HG03060 (cell line): ENCODE results near the gene TECTA.
"Not testable (repeated sequence)": the region's sequence is repeated elsewhere in the genome, so short reads cannot be mapped to it uniquely, and the experiment has no call there.

Source experiments
- ATAC-seq: cut with Tn5 transposase; IDR thresholded peaks from one replicate; pipeline ENCODE4 v1.9.1; 2021; ENCODE audit warnings: low read depth, moderate number of reproducible peaks; ENCODE audit not compliant: unreplicated experiment

The TECTA gene

DNA sequence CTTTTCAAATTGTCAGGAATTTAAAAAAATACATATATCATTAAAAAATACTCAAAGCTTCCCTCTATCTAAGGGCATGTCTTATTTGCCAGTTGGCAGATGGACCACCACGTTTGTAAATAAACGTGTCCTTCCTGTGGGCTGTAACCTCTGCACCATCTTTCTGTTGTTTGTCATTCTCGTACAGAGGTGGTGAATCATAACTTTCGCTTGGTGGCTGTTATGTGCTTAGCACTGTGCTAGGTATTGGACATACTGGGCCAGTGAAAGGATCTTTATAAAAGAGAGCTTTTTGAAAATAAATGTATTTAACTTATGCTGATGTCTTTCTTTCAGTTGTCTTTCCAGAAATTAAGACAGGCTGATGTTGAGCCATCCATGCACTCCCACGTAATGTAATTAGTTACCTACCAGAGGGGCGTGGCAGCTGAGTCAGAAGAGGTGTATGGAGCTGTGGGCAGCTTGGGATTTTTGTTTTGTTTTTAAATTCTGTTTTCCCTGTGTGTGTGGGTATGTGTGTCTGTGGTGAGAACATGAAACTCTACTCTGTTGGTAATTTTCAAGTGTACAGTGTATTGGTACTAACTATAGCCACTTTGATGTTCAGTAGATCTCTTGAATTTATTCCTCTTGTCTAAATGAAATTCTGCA, 62.7 kb downstream of the TECTA start:
- no peak for ATAC-seq

DNA sequence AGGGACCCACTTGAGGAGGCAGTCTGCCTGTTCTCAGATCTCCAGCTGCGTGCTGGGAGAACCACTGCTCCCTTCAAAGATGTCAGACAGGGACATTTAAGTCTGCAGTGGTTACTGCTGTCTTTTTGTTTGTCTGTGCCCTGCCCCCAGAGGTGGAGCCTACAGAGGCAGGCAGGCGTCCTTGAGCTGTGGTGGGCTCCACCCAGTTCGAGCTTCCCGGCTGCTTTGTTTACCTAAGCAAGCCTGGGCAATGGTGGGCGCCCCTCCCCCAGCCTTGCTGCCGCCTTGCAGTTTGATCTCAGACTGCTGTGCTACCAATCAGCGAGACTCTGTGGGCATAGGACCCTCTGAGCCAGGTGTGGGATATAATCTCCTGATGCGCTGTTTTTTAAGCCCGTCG, 76.6 kb downstream of the TECTA start:
- not testable (repeated sequence) for ATAC-seq

- ATAC-seq = no peak
Measured at GRCh38 chr11:121179306-121179705, 78.3 kb downstream of the TECTA start.

DNA sequence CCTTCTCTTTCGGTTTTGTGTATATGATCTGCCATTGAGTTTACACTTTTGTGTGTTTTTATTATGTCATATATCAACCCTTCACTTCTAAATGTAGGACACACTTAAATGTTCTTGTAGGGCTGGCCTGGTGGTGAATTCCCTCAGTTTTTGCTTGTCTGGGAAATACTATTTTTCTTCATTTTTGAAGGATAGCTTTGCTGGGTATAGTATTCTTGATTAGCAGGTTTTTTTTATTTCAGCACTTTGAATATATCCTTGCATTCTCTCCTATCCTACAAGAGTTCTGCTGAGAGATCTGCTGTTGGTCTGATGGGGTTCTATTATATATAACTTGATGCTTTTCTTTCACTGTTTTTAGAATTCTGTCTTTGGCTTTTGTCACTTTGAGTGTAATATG, 79.1 kb downstream of the TECTA start:
- ATAC-seq = no peak

DNA sequence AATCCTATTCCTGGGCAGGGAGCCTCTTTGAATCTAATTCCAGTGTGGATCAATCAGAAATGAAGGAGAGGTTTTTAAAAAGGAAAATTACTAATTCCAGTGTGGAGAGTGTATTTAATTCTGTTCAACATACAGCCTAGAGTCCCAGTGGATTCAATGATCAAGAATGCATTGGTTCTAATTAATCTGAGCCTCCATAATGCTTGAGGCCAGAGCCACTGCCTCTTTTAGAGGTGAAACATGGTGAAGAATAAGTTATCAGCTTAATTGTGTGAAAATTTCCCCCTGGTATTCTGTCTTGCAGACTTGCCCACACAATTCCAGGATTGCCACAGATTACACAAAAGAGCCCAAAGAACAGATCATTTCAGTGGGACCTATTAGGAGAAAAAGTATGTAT, 87.7 kb downstream of the TECTA start:
- no peak for ATAC-seq

DNA sequence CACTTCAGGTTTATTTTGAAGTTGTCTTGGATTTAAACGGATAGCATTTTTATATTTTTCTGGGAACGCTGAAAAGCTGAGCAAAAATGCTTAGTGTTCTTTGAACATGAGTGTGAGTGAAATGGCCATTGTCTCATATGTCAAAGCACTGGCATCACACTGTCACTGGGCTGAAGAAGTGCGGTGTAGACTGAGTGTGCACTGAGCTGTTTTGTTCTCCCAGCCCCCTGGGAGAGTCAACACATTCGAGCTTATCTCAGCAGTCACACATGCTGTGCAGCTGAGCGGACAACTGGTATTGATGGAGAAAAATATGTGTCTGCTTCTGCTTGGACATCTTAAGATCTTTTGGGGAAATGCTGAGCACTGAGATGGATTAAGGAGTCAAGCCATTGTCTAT, 90.8 kb downstream of the TECTA start:
- no peak for ATAC-seq

DNA sequence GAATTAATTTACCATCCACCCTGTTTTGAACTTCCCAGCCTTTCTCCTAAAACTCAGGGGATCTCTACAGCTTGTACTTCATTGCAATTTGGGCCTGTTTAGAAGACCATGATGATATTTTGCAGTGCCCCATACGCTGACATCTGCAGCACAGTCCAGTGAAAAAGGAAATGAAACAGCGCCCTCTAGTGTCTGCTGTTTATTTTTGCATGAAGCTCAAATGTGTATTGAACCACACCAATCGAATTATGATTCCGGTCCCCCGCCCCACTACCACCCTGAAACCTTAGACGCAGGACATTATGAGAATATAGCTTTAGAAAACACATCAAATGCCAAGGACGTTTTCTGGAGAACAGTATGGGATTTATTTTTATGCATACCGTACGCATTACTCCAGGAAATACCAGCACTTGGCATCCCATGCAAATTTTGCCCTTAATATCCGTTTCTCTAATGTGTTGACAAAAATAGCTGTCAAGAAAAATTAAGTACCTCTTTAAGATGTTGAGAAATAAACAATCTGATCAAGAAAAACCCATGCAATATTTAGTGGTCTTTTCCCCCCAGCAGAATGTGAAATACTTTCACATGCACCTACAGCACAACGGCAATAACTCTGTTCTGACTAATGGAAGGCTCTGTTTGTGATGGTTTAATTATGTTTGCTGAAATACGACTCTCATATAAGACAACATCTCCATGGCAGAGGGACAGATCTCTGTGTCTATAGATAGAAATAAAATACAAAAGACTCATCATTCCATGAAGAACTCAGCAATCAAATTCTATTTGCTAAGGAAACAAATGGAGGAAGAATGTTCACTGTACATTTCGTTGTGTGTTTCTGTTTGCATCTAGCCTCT, 93.9 kb downstream of the TECTA start:
- ATAC-seq = no peak

DNA sequence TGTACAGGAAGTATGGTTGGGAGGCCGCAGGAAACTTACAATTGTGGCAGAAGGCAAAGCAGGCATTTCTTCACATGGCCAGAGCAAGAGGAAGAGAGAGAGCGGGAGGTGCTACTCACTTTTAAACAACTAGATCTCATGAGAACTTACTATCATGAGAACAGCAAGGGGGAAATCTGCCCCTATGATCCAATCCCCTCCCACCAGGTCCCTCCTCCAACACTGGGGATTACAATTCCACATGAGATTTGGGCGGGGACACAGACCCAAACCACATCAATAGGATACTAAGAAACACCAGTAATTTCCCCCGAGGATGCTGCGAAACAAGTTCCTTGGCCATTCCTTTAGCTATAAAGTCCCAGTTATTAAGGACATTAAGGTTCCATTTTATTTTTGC, 97.4 kb downstream of the TECTA start:
- ATAC-seq = no peak

GRCh38 chr11:121199516-121199915, 98.5 kb downstream of the TECTA start:
- no peak for ATAC-seq

- ATAC-seq = no peak
Measured at GRCh38 chr11:121206810-121207209, 105.8 kb downstream of the TECTA start.

GRCh38 chr11:121207485-121208115, 106.6 kb downstream of the TECTA start:
- ATAC-seq = peak; percentile 66

DNA sequence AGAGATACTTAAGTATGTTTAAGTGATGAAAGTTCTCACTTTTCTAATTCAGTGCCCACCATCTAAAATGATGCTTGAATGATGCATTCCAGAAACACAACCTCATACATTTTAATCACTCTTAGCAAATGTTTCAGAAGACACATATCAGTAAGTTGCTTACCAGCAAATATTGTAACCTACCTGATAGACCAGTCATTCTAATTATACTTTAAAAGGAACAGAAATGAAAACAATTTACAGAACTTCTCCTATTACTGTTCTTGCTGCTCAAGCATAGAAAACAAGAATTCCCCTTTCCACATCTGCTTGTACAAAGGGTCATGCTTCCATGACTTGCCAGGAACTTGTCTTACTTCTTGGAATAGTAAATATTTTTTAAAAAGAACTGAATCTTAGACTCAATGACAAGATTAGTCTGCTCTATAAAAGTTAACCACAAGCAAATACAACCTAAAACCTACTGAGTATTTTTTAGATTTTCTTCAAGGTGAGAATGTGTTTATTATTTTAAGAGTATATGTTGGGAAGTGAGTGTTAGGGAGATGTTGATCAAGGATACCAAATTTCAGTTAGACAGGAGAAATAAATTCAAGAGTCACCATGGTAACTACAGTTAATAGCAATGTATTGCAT, 109.5 kb downstream of the TECTA start:
- no peak for ATAC-seq

DNA sequence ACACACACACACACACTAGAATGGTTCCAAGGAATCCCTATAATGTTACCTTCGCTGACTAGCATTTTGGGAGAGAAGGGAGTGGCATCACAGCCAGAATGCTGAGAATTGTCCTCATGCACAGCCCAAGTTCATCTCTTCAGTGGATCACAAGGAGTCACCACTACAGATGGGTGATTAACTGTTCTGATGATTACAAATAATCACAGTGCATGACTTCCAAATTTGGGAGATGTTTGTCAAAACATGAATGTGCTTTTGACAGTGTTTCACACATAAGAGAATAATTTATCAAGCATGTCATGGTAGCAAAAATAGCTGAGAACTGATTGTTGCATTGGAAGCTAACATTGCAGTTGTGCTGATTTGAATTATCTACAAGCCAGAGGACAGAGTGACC, 110.6 kb downstream of the TECTA start:
- no peak for ATAC-seq

GRCh38 chr11:121212536-121213361, 111.7 kb downstream of the TECTA start:
- ATAC-seq = no peak

DNA sequence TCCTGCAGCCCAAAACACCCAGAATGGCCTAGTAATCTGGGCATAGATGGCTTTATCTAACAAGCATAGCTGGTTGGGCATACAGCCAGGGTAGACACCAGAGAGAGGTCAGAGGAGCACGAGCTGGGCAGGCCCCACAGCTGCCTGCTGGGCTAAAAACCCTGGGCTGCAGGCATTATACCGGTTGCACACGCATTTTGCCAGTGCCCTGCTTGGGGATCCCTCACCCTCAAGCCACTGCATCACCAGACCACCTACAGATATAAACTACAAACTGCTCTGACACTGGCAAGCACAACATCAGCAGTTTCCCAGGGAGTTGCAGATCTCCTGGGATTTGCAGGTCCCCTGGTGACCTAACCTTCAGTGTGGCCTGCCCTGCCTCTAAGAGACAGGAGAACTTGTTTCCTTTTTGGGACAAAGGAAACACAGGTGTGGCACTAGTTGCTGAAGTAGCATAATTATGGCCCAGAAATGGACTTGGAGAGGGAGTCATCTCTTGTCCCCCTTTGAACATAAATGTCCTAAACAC, 112.4 kb downstream of the TECTA start:
- ATAC-seq = no peak

- ATAC-seq = no peak
Measured at GRCh38 chr11:121214861-121215260, 113.8 kb downstream of the TECTA start.

GRCh38 chr11:121221496-121222200, 120.6 kb downstream of the TECTA start:
- no peak for ATAC-seq

DNA sequence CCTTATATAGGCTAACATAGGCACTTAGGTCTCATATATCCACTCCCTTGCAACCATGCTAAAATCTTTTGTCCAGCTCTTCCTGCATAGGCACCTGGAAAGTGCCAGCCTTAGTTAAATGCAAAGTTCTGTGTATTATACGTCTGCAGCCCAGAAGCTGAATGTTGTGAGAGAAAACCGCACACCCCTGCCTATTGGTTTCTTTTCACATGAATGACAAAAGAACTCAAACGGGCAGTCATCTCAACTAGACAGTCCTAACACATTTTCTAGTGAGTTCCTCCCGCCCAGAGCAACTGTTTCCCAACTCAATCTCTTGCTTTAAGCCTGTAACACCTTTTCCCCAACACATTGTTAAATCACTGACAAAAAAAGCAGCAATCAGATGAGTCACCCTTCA, 122.1 kb downstream of the TECTA start:
- no peak for ATAC-seq

DNA sequence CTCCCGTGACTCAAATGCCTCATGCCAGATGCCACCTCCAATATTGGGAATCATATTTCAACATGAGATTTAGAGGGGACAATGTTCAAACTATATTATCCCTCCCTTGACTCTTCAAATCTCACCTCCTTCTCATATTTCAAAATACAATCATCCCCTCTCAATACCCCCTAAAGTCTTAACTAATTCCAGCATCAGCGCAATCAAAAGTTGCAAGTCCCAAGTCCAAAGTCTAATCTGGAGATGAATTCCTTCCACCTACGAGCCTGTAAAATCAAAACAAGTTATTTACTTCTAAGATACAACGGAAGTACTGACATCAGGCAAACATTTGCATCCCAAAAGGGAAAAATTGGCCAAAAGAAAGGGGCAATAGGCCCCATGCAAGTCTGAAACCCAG, 124.3 kb downstream of the TECTA start:
- ATAC-seq = no peak
